Right lobe of liver (tissue), 4 donors: Measurements from ENCODE around the gene POLR2H.

Experiments
- POLR2A ChIP-seq: fragments of 450-650 bp; IDR thresholded peaks from one replicate; pipeline ENCODE4 v1.6.1; 2017; ENCODE audit warnings: antibody characterized with exemption, mild to moderate bottlenecking
- TF ChIP-seq, protein P1 (sequence below), 4 donors: fragments of 200-600 bp in 3 of 4; fragments of 450-650 bp in 1 of 4; IDR thresholded peaks; one replicate each; pipeline versions ENCODE4 v1.5.1 to v1.8.0; 2016 to 2022; ENCODE audit warnings: antibody characterized with exemption in 4 of 4, mild to moderate bottlenecking in 2 of 4
- donor health status: DM: no; HTN: no; CAD: no.
- donor health status: DM: no; HTN: no; CAD: no.
- donor health status: DM: no; HTN: yes; CAD: no.

DNA sequence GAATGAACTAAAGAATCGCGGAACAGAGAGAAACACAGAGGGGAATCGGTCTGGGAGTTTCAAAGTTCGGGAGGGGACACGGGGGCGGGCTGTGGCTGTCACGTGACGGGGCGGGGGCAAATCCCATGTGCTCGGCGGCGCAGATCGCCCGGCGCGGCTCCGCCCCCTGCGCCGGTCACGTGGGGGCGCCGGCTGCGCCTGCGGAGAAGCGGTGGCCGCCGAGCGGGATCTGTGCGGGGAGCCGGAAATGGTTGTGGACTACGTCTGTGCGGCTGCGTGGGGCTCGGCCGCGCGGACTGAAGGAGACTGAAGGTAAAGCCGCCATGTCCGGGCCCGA lies 47.2 kb upstream of the POLR2H start, which contains the start of gene EIF4G1:
- TF ChIP-seq, protein P1, sequence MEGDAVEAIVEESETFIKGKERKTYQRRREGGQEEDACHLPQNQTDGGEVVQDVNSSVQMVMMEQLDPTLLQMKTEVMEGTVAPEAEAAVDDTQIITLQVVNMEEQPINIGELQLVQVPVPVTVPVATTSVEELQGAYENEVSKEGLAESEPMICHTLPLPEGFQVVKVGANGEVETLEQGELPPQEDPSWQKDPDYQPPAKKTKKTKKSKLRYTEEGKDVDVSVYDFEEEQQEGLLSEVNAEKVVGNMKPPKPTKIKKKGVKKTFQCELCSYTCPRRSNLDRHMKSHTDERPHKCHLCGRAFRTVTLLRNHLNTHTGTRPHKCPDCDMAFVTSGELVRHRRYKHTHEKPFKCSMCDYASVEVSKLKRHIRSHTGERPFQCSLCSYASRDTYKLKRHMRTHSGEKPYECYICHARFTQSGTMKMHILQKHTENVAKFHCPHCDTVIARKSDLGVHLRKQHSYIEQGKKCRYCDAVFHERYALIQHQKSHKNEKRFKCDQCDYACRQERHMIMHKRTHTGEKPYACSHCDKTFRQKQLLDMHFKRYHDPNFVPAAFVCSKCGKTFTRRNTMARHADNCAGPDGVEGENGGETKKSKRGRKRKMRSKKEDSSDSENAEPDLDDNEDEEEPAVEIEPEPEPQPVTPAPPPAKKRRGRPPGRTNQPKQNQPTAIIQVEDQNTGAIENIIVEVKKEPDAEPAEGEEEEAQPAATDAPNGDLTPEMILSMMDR (IDR thresholded peaks at IDR 0.05) = no peak
- TF ChIP-seq POLR2A = peak; percentile 61
